Neural cell (in vitro differentiated cells): ENCODE measurements around the gene MYO7B. TPM values are rescaled to one million over a fixed set of nuclear protein-coding genes. Genes with fewer than 3 reads are reported as not detected.

Source experiments
- H2AFZ ChIP-seq: fragments of 200-600, 300-800 bp; sonication (generic), shearing (Covaris generic); 2 replicates; pipeline ENCODE4 v1.6.0; 2014; ENCODE audit warnings: low read depth, mild to moderate bottlenecking, antibody characterized with exemption, low read length, moderate library complexity
- H3F3A ChIP-seq: fragments of 200-600 bp; shearing (Covaris generic); 2 replicates; pipeline ENCODE4 v1.6.1; 2016; ENCODE audit warnings: mild to moderate bottlenecking, moderate library complexity, mixed read lengths, antibody characterized with exemption, low read length; ENCODE audit not compliant: insufficient read depth, poor library complexity, severe bottlenecking
- H3K27ac ChIP-seq: fragments of 200-600, 300-800 bp; sonication (generic), shearing (Covaris generic); 2 replicates; pipeline ENCODE4 v1.5.1; 2014; ENCODE audit warnings: mild to moderate bottlenecking, low read length, moderate library complexity
- H3K27me3 ChIP-seq: fragments of 300-800, 200-600 bp; sonication (generic), shearing (Covaris generic); 2 replicates; pipeline ENCODE4 v1.6.0; 2014; ENCODE audit warnings: mild to moderate bottlenecking, low read depth, low read length, moderate library complexity; ENCODE audit not compliant: insufficient read depth
- H3K36me3 ChIP-seq: fragments of 300-800, 200-600 bp; sonication (generic), shearing (Covaris generic); 2 replicates; pipeline ENCODE4 v1.5.1; 2014; ENCODE audit warnings: mild to moderate bottlenecking, antibody characterized with exemption, low read length, moderate library complexity; ENCODE audit not compliant: insufficient read depth
- H3K4me2 ChIP-seq: fragments of 300-800, 200-600 bp; sonication (generic), shearing (Covaris generic); 2 replicates; pipeline ENCODE4 v1.6.0; 2014; ENCODE audit warnings: mild to moderate bottlenecking, low read length
- H3K4me3 ChIP-seq: fragments of 300-800, 200-600 bp; sonication (generic), shearing (Covaris generic); 2 replicates; pipeline ENCODE4 v1.5.1; 2014; ENCODE audit warnings: mild to moderate bottlenecking, low read length, moderate library complexity
- H3K79me2 ChIP-seq: fragments of 200-600 bp; shearing (Covaris generic); replicated peaks from 2 replicates; pipeline ENCODE4 v1.6.0; 2014; ENCODE audit warnings: mild to moderate bottlenecking, low read length, moderate library complexity; ENCODE audit not compliant: insufficient read depth
- H3K9ac ChIP-seq: fragments of 300-800, 200-600 bp; sonication (generic), shearing (Covaris generic); 2 replicates; pipeline ENCODE4 v1.6.1; 2016; ENCODE audit warnings: mild to moderate bottlenecking, low read length, mixed read lengths
- H3K9me2 ChIP-seq: fragments of 200-600 bp; shearing (Covaris generic); 2 replicates; pipeline ENCODE4 v1.6.1; 2016; ENCODE audit warnings: mild to moderate bottlenecking, low read length, mixed read lengths; ENCODE audit not compliant: insufficient read depth
- H3K9me3 ChIP-seq: fragments of 200-600, 300-800 bp; sonication (generic), shearing (Covaris generic); 2 replicates; pipeline ENCODE4 v1.6.1; 2016; ENCODE audit warnings: mild to moderate bottlenecking, mixed run types, low read length, moderate library complexity, mixed read lengths
- H4K20me1 ChIP-seq: fragments of 200-600 bp; shearing (Covaris generic); 2 replicates; pipeline ENCODE4 v1.6.1; 2016; ENCODE audit warnings: mild to moderate bottlenecking, mixed run types; ENCODE audit not compliant: insufficient read depth
- EP300 ChIP-seq: fragments of 450-650 bp; conservative IDR thresholded peaks from 2 replicates; pipeline ENCODE4 v1.6.1; 2014; ENCODE audit warnings: antibody characterized with exemption, mild to moderate bottlenecking, moderate library complexity; ENCODE audit not compliant: poor library complexity, severe bottlenecking
- EZH2 ChIP-seq: fragments of 200-600, 300-800 bp; shearing (Covaris generic), sonication (generic); IDR thresholded peaks from 2 replicates; pipeline ENCODE4 v1.6.1; 2014; ENCODE audit warnings: antibody characterized with exemption, low read length, borderline replicate concordance, mild to moderate bottlenecking; ENCODE audit not compliant: insufficient read depth, poor library complexity, severe bottlenecking
- MXI1 ChIP-seq: fragments of 450-650 bp; conservative IDR thresholded peaks from 2 replicates; pipeline ENCODE4 v1.6.1; 2014; ENCODE audit warnings: antibody characterized with exemption, mild to moderate bottlenecking; ENCODE audit not compliant: poor library complexity, severe bottlenecking
- POLR2AphosphoS5 ChIP-seq: IDR thresholded peaks from 2 replicates; pipeline ENCODE4 v1.6.1; 2012
- RAD21 ChIP-seq: fragments of 450-650 bp; conservative IDR thresholded peaks from 2 replicates; pipeline ENCODE4 v1.6.1; 2014; ENCODE audit warnings: antibody characterized with exemption, mild to moderate bottlenecking, moderate library complexity
- SMC3 ChIP-seq: fragments of 450-650 bp; conservative IDR thresholded peaks from 2 replicates; pipeline ENCODE4 v1.6.1; 2014; ENCODE audit warnings: antibody characterized with exemption, mild to moderate bottlenecking, moderate library complexity; ENCODE audit not compliant: poor library complexity
- TAF1 ChIP-seq: IDR thresholded peaks from 2 replicates; pipeline ENCODE4 v1.6.1; 2012; ENCODE audit warnings: low read depth
- polyA plus RNA-seq: library from polyadenylated mRNA; depleted of rRNA; stranded (reverse); fragments of >200 nt; gene quantifications from 2 replicates; pipeline ENCODE4 v1.2.3, GENCODE V29; 2014
- TF ChIP-seq, protein P1 (sequence below): IDR thresholded peaks from 2 replicates; pipeline ENCODE4 v1.6.1; 2012; ENCODE audit warnings: borderline replicate concordance
- TF ChIP-seq, protein P2 (sequence below): fragments of 450-650 bp; IDR thresholded peaks from 2 replicates; pipeline ENCODE4 v1.5.1; 2014; ENCODE audit warnings: antibody characterized with exemption, mild to moderate bottlenecking, moderate library complexity; ENCODE audit not compliant: poor library complexity, severe bottlenecking

Gene MYO7B
- polyA plus RNA-seq, 1 donor from 2014 or later, result 0.16 TPM

DNA sequence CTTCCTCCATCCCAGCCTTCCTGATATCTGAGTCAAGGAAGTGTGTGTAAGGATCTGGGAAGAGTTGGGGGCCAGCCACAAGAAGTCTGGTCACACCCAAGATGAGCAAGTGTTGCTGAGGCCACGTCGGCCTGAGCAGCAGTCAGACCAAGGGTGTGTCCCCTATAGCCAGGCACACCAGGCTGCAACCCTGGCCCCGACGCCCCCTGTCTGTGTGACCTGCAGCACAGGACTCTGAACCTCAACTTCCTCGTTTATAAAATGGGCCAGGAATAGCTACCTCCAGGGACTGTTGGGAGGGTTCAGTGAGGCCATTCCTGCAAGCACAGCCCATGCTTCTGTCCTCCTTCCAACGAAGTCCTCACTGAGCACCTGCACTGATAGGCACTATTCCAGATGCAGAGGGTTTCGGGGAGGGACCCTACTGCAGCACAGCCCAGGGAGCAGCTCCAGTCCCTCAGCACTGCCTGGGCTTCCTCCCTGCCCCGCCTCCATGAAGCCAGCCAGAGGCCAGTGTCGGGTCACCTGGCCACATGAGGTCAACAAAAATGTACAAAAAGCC, 126.5 kb downstream of the MYO7B start:
- H3K9me2 ChIP-seq, result no peaks in the 10 kb centered on the region
- H3K79me2 ChIP-seq, result no peaks in the 10 kb centered on the region
- H4K20me1 ChIP-seq, result no peaks in the 10 kb centered on the region
- no peaks in the 10 kb centered on the region for H3K36me3 ChIP-seq
- H3K27me3 ChIP-seq, result peaks cover 26% of the 10 kb centered on the region
- no peak overlapping the region for H3K9ac ChIP-seq
- no peak overlapping the region for H3K4me3 ChIP-seq
- H2AFZ ChIP-seq, result no peak overlapping the region
- no peak overlapping the region for H3K4me2 ChIP-seq
- no peak for TF ChIP-seq EZH2
- TF ChIP-seq, protein P1, sequence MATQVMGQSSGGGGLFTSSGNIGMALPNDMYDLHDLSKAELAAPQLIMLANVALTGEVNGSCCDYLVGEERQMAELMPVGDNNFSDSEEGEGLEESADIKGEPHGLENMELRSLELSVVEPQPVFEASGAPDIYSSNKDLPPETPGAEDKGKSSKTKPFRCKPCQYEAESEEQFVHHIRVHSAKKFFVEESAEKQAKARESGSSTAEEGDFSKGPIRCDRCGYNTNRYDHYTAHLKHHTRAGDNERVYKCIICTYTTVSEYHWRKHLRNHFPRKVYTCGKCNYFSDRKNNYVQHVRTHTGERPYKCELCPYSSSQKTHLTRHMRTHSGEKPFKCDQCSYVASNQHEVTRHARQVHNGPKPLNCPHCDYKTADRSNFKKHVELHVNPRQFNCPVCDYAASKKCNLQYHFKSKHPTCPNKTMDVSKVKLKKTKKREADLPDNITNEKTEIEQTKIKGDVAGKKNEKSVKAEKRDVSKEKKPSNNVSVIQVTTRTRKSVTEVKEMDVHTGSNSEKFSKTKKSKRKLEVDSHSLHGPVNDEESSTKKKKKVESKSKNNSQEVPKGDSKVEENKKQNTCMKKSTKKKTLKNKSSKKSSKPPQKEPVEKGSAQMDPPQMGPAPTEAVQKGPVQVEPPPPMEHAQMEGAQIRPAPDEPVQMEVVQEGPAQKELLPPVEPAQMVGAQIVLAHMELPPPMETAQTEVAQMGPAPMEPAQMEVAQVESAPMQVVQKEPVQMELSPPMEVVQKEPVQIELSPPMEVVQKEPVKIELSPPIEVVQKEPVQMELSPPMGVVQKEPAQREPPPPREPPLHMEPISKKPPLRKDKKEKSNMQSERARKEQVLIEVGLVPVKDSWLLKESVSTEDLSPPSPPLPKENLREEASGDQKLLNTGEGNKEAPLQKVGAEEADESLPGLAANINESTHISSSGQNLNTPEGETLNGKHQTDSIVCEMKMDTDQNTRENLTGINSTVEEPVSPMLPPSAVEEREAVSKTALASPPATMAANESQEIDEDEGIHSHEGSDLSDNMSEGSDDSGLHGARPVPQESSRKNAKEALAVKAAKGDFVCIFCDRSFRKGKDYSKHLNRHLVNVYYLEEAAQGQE, result no peak
- TF ChIP-seq TAF1, result no peak
- TF ChIP-seq, protein P2, sequence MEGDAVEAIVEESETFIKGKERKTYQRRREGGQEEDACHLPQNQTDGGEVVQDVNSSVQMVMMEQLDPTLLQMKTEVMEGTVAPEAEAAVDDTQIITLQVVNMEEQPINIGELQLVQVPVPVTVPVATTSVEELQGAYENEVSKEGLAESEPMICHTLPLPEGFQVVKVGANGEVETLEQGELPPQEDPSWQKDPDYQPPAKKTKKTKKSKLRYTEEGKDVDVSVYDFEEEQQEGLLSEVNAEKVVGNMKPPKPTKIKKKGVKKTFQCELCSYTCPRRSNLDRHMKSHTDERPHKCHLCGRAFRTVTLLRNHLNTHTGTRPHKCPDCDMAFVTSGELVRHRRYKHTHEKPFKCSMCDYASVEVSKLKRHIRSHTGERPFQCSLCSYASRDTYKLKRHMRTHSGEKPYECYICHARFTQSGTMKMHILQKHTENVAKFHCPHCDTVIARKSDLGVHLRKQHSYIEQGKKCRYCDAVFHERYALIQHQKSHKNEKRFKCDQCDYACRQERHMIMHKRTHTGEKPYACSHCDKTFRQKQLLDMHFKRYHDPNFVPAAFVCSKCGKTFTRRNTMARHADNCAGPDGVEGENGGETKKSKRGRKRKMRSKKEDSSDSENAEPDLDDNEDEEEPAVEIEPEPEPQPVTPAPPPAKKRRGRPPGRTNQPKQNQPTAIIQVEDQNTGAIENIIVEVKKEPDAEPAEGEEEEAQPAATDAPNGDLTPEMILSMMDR, result no peak
- TF ChIP-seq EP300, result no peak
- no peaks in the 10 kb centered on the region for H3F3A ChIP-seq
- no peaks in the 10 kb centered on the region for H3K9me3 ChIP-seq
- no peak overlapping the region for H3K27ac ChIP-seq

DNA sequence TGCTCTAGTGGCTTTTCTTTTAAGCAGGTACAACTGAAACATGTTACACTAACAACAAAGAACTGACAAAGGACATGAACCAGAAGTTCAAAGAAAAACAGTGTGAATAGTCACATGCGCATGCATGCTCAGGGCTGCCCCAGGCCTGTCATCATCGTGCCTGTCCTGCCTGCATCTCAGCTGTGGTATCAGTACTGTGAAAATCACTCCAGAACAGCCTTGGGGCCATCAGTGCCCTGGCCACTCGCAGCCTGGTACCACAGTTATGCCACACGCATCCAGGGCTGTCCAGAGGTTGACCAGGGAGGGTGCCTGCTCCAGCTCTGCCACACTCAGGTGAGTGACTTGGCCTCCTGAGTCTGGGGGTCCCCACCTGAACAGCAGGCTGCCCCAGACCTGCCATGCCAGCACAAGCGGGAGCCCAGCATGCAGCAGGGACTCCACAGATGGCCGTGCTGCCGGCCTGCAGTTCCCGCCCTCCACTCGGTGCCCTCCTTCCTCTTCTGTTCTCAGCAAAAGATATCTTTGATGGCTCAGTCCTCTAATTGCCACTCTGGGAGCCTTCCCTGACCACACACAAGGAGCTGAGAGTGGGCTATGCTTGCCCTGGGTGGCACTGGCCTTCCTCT, 127.6 kb downstream of the MYO7B start:
- no peaks in the 10 kb centered on the region for H4K20me1 ChIP-seq

More for the DNA sequence above, 127.6 kb downstream of the MYO7B start:
- Histone ChIP-seq H3K4me2 (no peak overlapping the region), H3K9ac (no peak overlapping the region), H3K9me2 (no peaks in the 10 kb centered on the region), H3K36me3 (no peaks in the 10 kb centered on the region), H2AFZ (no peak overlapping the region), H3K79me2 (no peaks in the 10 kb centered on the region), H3K27me3 (peaks cover 26% of the 10 kb centered on the region), H3K4me3 (no peak overlapping the region), H3F3A (no peaks in the 10 kb centered on the region), H3K9me3 (no peaks in the 10 kb centered on the region), H3K27ac (no peak overlapping the region)
- no peak for TF ChIP-seq SMC3
- no peak for TF ChIP-seq TAF1
- no peak for TF ChIP-seq EP300
- no peak for TF ChIP-seq MXI1
- TF ChIP-seq, protein P1, result no peak
- no peak for TF ChIP-seq RAD21
- TF ChIP-seq EZH2, result no peak
- TF ChIP-seq POLR2AphosphoS5, result no peak
- TF ChIP-seq, protein P2, result no peak
